ENCODE results near the gene TPPP.

DNA sequence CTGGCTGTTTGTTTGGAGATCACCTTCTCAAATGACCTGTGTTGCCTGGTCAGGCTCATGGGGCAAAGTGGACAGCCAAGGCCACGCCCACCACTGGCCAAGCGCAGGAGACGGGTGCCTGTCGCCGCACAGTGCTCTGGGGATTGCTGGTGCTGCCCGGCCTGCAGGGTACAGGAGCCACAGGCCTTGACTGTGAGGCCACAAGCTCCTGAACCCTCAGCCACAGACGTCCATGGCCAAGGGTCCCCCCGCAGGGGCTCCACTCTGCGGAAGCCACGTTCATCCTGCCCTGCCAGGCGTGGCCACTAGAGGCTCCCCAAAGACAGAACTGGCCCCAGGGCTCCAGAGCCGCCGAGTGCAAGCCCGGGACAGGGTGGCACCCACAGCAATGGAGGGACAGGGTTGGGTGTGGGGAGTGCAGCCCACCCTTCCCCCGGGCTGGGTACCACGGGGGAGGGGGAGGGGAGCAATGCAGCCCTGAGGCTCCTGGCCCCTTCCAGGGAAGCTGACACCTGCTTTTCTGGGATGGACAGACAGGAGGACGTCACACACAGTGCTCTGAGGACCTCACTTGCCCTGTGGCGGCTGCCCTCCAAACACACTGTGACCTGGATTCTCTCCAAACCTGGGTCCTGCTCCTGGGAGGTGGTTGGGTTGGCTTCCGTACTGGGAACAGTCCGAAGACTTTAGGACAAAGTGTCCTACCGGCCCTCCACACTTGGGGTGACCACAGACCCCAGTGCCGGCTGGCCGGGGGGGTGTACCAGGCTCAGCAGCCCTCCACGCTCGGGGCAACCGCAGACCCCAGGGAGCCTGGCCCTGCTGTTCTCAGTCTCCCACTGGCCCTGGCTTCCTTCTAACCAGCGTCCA is 21.5 kb downstream of the TPPP start:
- peak; percentile 56 for TF ChIP-seq CTCF (IDR thresholded peaks at IDR 0.05; ENCODE audit: insufficient read depth, low read depth, low read length)
- TF ChIP-seq EZH2 (IDR thresholded peaks at IDR 0.05; ENCODE audit: insufficient read depth, low read length), result no peak

All from astrocyte (in vitro differentiated cells and primary cell).